MM.1S (cell line): Measurements from ENCODE around the gene ARHGEF10L.

Source experiments
- CTCF ChIP-seq: fragments of 300-600 bp; sonication (generic); IDR thresholded peaks from 2 replicates; pipeline ENCODE4 v1.5.1; 2016; ENCODE audit warnings: antibody characterized with exemption, low read length, mixed read lengths
- EZH2 ChIP-seq: fragments of 300-600 bp; sonication (generic); optimal IDR thresholded peaks from 2 replicates; pipeline ENCODE3; 2017; ENCODE audit warnings: low read depth, mild to moderate bottlenecking, antibody characterized with exemption, low read length, mixed read lengths
- EZH2phosphoT487 ChIP-seq: fragments of 300-600 bp; sonication (generic); IDR thresholded peaks from 2 replicates; pipeline ENCODE4 v1.6.1; 2018; ENCODE audit warnings: antibody characterized with exemption, low read length

GRCh38 chr1:17542645-17543044 is 3.1 kb downstream of the ARHGEF10L start:
- TF ChIP-seq CTCF (no peak), EZH2phosphoT487 (no peak), EZH2 (no peak)
